ENCODE data around the gene DUSP7. TPM values are rescaled to one million over a fixed set of nuclear protein-coding genes. Genes with fewer than 3 reads are reported as not detected.

Gene DUSP7
- total RNA-seq (2014; rRNA removed; shearing (Covaris generic)) = 31.9 and 39.9 TPM in 2 replicates
- 25.3 and 26.9 TPM in 2 replicates for polyA plus RNA-seq (2015; cell fraction: cytosol; rRNA removed)
- 16.4 and 17.2 TPM in 2 replicates for polyA plus RNA-seq (2015; cell fraction: nucleus; rRNA removed)

GRCh38 chr3:52056521-52056967 lies at the start of gene DUSP7:
TSS of gene DUSP7 (minus strand) at chr3:52056571. CDS start at chr3:52056366, 205 bp downstream.
- DNase-seq (ENCODE audit: low read depth) = peak; percentile 62

GRCh38 chr3:52104684-52105640 lies 48.6 kb upstream of the DUSP7 start:
- no peak for DNase-seq (ENCODE audit: low read depth)

- no peak for DNase-seq (ENCODE audit: low read depth)
These were observed 46.6 kb upstream of the DUSP7 start for GRCh38 chr3:52102934-52103333.

GRCh38 chr3:52099001-52099401 lies 42.6 kb upstream of the DUSP7 start:
- peak; percentile 42 for DNase-seq (ENCODE audit: low read depth)

- DNase-seq (ENCODE audit: low read depth) = no peak
These were observed 41.6 kb upstream of the DUSP7 start for GRCh38 chr3:52097851-52098507.

- no peak for DNase-seq (ENCODE audit: low read depth)
These were observed 39.8 kb upstream of the DUSP7 start for GRCh38 chr3:52095990-52096775.

- DNase-seq (ENCODE audit: low read depth) = no peak
These were observed 38.5 kb upstream of the DUSP7 start for GRCh38 chr3:52094571-52095485.

- peak; percentile 93 for DNase-seq (ENCODE audit: low read depth)
These were observed 37.6 kb upstream of the DUSP7 start for GRCh38 chr3:52093756-52094545.

- DNase-seq (ENCODE audit: low read depth) = no peak
These were observed 36.5 kb upstream of the DUSP7 start for GRCh38 chr3:52092891-52093290.

- no peak for DNase-seq (ENCODE audit: low read depth)
These were observed 35.9 kb upstream of the DUSP7 start for GRCh38 chr3:52092271-52092660.

GRCh38 chr3:52091586-52092270 lies 35.4 kb upstream of the DUSP7 start:
- DNase-seq (ENCODE audit: low read depth) = no peak

- no peak for DNase-seq (ENCODE audit: low read depth)
These were observed 34.6 kb upstream of the DUSP7 start for GRCh38 chr3:52090933-52091468.

- peak; percentile 94 for DNase-seq (ENCODE audit: low read depth)
These were observed 34.0 kb upstream of the DUSP7 start for GRCh38 chr3:52090131-52090932.

GRCh38 chr3:52089691-52090090 lies 33.3 kb upstream of the DUSP7 start:
- no peak for DNase-seq (ENCODE audit: low read depth)

GRCh38 chr3:52088445-52089367 lies 32.3 kb upstream of the DUSP7 start:
- DNase-seq (ENCODE audit: low read depth) = peak; percentile 56

GRCh38 chr3:52087731-52088130 lies 31.4 kb upstream of the DUSP7 start:
- DNase-seq (ENCODE audit: low read depth) = no peak
